D721Med (cell line): ENCODE data around the gene KRT13.

ENCODE experiments used
- DNase-seq: peaks from one replicate; pipeline ENCODE4 v3.0.0; 2011; ENCODE audit warnings: low spot score; ENCODE audit not compliant: insufficient read length
- FAIRE-seq: peaks from 2 replicates; lab custom pipeline; 2011; peaks lifted over from hg19 to GRCh38; lab: Jason Lieb, UNC
- CTCF ChIP-seq: IDR thresholded peaks from 2 replicates; pipeline ENCODE4 v1.5.1; 2012; ENCODE audit warnings: mild to moderate bottlenecking, control low read depth; ENCODE audit not compliant: insufficient read depth; ENCODE audit errors: missing control alignments

The KRT13 gene

DNA sequence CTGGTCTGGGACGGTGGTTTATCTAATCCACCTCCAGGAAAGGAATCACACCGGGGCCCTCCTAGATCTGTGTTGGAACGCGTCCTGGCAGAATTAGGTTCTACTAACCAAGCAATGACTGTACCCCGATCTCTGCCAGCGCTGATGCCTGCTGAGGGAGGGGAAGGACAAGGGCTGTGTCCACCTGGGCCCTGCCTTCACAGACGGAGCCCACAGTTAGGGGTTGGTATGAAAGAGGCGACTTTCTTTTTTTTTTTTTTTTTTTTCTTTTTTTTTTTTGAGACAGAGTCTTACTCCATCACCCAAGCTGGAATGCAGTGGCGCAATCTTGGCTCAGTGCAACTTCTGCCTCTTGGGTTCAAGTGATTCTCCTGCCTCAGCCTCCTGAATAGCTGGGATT is 32.6 kb upstream of the KRT13 start:
- TF ChIP-seq CTCF = no peak
- no peak for DNase-seq
- no peak for FAIRE-seq

DNA sequence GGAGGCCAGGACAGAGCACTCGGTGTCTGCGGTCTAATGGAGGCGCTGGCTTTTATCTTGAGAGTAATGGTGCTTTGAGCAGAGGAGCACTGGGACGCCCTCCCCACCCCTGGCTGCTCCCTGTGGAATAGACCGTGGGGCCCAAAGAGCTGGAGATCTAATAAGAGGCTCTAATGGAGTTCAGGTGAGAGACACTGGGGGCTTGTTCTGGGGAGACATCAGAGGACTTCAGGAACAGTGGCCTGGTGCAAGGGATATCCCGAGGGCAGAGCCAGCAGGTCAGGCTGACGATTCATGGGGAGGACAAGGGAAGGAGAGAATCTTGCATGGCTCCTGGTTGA is 32.2 kb upstream of the KRT13 start:
- DNase-seq (no peak), FAIRE-seq (no peak)

DNA sequence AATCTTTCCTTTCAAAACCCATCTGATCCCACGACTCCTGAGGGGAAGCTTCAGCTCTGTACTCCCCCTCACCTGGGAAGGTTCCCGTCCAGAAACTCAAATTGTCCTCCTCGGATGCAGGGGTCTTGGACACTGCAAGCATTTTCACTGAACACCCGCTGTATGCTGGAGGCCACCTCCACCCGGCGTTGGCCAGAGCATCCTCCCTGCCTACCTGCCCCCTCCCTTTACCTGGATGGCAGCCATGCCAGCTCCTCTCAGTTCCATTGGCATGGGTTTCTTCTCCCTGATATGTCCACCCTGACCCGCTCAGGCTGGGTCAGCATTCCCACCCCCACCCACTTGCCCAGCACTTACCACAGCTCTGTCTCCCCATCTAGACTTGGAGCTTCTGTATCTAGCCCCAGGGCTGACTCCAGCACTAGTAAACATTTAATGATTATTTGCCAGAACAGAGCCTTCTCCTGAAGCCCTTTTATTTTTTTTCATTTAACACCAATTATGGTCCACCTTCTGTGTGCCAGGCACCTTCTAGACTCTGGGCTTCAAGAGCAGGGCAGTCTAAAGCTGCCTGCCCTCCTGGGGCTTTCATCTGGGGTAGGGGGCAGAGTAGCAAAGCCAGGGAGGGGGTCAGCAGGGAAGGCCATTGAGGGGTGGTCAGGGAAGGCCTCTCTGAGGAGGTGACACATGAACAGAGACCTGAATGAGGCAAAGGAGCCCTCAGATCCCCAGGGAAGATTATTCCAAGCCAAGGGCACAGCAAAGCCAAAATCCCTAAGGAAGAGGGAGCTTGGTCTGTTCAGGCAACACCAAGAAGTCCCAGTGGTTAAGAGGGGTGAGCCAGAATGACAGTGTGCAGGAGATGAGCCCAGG is 31.6 kb upstream of the KRT13 start:
- no peak for TF ChIP-seq CTCF
- DNase-seq (no peak), FAIRE-seq (no peak)

More for the DNA sequence above, 32.2 kb upstream of the KRT13 start:
- TF ChIP-seq CTCF = no peak

DNA sequence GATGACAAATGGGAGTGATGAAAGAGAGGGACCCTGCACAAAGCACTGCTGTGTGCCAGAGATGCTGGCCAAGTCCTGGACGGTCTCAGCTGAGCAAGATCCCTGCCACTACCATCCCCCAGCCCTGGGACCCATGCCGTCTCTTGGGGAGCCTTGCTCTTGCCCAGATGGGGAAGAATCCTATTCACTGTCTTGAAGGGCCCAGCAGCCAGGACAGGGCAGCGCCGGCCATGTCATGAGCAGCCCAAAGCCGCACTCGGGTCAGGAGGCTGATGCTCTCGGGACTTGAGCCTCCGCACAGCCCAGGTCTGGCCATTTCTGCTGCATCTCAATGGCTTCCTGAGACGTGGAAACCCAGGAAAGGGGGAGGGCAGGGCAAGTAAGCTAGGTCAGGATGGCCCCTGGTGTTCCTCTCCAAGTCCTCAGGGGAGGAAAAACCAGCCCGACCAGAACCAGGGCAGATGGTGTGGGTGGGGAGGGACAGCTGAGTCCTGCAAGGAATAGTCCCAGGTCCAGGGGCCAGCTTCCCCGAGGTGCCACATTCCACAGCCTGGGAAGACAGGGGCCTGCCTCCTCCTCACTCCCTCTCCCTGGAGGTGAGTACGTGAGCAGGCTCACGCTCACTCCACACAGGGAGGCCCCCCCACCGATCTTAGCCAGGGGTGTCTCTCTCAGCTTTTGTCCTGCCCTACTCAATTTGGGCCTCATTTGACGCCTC is 30.5 kb upstream of the KRT13 start:
- FAIRE-seq (no peak), DNase-seq (no peak)
- no peak for TF ChIP-seq CTCF

- FAIRE-seq (no peak), DNase-seq (no peak)
- no peak for TF ChIP-seq CTCF
Observed at GRCh38 chr17:41534899-41535546, 29.6 kb upstream of the KRT13 start.

DNA sequence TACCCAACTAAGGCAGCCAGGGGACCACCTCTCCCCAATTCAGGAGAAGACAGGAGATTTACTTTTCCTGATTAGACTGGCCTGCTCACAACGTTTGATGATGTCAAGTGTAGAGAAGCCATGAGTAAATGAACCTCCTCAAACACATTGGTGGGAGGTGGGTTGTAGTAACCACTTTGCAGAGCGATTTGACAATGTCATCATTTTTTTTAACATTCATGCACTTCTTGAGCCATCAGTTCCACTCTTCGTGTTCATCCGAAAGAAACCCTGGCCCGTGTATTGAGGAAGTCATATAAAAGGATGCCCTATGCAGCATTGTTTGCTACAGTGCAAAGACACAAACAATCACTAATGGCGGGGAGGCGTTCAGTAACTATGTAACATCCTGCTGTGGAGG is 28.2 kb upstream of the KRT13 start:
- no peak for TF ChIP-seq CTCF
- no peak for DNase-seq
- no peak for FAIRE-seq
